Spleen (tissue), 7 donors: ENCODE data around the gene RRH.

ENCODE experiments used
- POLR2A ChIP-seq, 3 donors: fragments of 450-650 bp; IDR thresholded peaks; one replicate each; pipeline ENCODE4 v1.5.1; 2017; ENCODE audit warnings: antibody characterized with exemption in 3 of 3, mild to moderate bottlenecking in 1 of 3
- TF ChIP-seq, protein P1 (sequence below), 11 experiments: fragments of 200-600 bp in 7 of 11; fragments of 450-650 bp in 4 of 11; sonication (generic) in 4 of 11; IDR thresholded peaks in 8 of 11; conservative IDR thresholded peaks in 3 of 11; 1 replicate in 7 of 11; 2 replicates in 4 of 11; pipeline versions ENCODE4 v1.4.0 to v1.8.0; 2016 to 2021; ENCODE audit warnings: antibody characterized with exemption in 11 of 11, inconsistent platforms in 4 of 11, mild to moderate bottlenecking in 1 of 11
- donor health status: DM: no; HTN: no; CAD: no; lungs with moderate emphysema.
- donor health status: DM: no; HTN: no; CAD: no.
- donor health status: DM: no; HTN: no; CAD: no.

DNA sequence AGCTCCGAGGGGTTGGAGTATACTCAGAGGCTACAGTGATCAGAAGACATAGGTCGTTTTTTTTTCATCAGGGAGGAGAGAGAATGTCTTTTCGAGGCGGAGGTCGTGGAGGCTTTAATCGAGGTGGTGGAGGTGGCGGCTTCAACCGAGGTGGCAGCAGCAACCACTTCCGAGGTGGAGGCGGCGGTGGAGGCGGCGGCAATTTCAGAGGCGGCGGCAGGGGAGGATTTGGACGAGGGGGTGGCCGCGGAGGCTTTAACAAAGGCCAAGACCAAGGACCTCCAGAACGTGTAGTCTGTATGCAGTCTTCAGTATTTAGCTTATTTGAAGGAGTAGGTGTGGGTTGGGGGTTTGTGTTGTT is 11.7 kb upstream of the RRH start:
- TF ChIP-seq, protein P1, sequence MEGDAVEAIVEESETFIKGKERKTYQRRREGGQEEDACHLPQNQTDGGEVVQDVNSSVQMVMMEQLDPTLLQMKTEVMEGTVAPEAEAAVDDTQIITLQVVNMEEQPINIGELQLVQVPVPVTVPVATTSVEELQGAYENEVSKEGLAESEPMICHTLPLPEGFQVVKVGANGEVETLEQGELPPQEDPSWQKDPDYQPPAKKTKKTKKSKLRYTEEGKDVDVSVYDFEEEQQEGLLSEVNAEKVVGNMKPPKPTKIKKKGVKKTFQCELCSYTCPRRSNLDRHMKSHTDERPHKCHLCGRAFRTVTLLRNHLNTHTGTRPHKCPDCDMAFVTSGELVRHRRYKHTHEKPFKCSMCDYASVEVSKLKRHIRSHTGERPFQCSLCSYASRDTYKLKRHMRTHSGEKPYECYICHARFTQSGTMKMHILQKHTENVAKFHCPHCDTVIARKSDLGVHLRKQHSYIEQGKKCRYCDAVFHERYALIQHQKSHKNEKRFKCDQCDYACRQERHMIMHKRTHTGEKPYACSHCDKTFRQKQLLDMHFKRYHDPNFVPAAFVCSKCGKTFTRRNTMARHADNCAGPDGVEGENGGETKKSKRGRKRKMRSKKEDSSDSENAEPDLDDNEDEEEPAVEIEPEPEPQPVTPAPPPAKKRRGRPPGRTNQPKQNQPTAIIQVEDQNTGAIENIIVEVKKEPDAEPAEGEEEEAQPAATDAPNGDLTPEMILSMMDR (IDR thresholded peaks at IDR 0.05 in 8 of 11, conservative IDR thresholded peaks at IDR 0.05 in 3 of 11) = no peak
- no peak for TF ChIP-seq POLR2A (IDR thresholded peaks at IDR 0.05)
